WTC11 (cell line): ENCODE results near the gene MRPL51. TPM values are rescaled to one million over a fixed set of nuclear protein-coding genes. Genes with fewer than 3 reads are reported as not detected.

Experiments used
- ATAC-seq: fragments of 200-7000 bp; cut with Tn5 transposase; 2 replicates; pipeline ENCODE4 v1.10.0; 2021; ENCODE audit warnings: mild to moderate bottlenecking, moderate library complexity
- CTCF ChIA-PET: fragments of 300-600 bp; sonication (Branson Sonifier 250); formaldehyde crosslinking; loops from one replicate; lab custom pipeline; 2021; ENCODE audit warnings: antibody characterized with exemption; lab: Charles Lee
- POLR2A ChIA-PET: fragments of 350-600 bp; sonication (Branson Sonifier 250); formaldehyde crosslinking; loops from one replicate; lab custom pipeline; 2021; ENCODE audit warnings: antibody characterized with exemption; lab: Charles Lee
- DNase-seq: peaks from one replicate; pipeline ENCODE4 v3.0.0; 2021; ENCODE audit warnings: low spot score
- H3K27ac Mint-ChIP-seq: 2 replicates; pipeline ENCODE4 v1.8.0; 2021; ENCODE audit warnings: mixed read lengths
- H3K27me3 Mint-ChIP-seq: 2 replicates; pipeline ENCODE4 v1.8.0; 2021; ENCODE audit warnings: low read depth, mild to moderate bottlenecking, moderate library complexity, mixed read lengths
- H3K36me3 Mint-ChIP-seq: 2 replicates; pipeline ENCODE4 v1.8.0; 2021; ENCODE audit warnings: mixed read lengths
- H3K4me1 Mint-ChIP-seq: 2 replicates; pipeline ENCODE4 v1.8.0; 2022; ENCODE audit warnings: mixed read lengths
- H3K4me3 Mint-ChIP-seq: 2 replicates; pipeline ENCODE4 v1.8.0; 2021; ENCODE audit warnings: mild to moderate bottlenecking, moderate library complexity, mixed read lengths
- H3K9me3 Mint-ChIP-seq: 2 replicates; pipeline ENCODE4 v1.8.0; 2021; ENCODE audit warnings: mixed read lengths
- ATF6 ChIP-seq: sonication (generic); formaldehyde crosslinking; IDR thresholded peaks from 2 replicates; pipeline ENCODE4 v1.8.1; 2023; ENCODE audit warnings: mild to moderate bottlenecking, missing genetic modification reagents
- CREM ChIP-seq: sonication (generic); formaldehyde crosslinking; IDR thresholded peaks from 2 replicates; pipeline ENCODE4 v1.8.1; 2022; ENCODE audit warnings: mild to moderate bottlenecking, missing genetic modification reagents, moderate library complexity
- E2F1 ChIP-seq: sonication (generic); formaldehyde crosslinking; IDR thresholded peaks from 2 replicates; pipeline ENCODE4 v1.8.0; 2022; ENCODE audit warnings: mild to moderate bottlenecking, missing genetic modification reagents
- E2F5 ChIP-seq: sonication (generic); formaldehyde crosslinking; IDR thresholded peaks from 2 replicates; pipeline ENCODE4 v1.8.1; 2022; ENCODE audit warnings: mild to moderate bottlenecking, moderate library complexity, missing genetic modification reagents
- ESRRA ChIP-seq: sonication (generic); formaldehyde crosslinking; IDR thresholded peaks from 2 replicates; pipeline ENCODE4 v1.8.1; 2022; ENCODE audit warnings: mild to moderate bottlenecking, missing genetic modification reagents, borderline replicate concordance
- FOXP1 ChIP-seq: sonication (generic); formaldehyde crosslinking; IDR thresholded peaks from 2 replicates; pipeline ENCODE4 v1.8.0; 2022; ENCODE audit warnings: missing genetic modification reagents, mild to moderate bottlenecking, moderate library complexity, borderline replicate concordance
- FOXP4 ChIP-seq: sonication (generic); formaldehyde crosslinking; IDR thresholded peaks from 2 replicates; pipeline ENCODE4 v1.8.0; 2022; ENCODE audit warnings: mild to moderate bottlenecking, missing genetic modification reagents
- GABPB1 ChIP-seq: sonication (generic); formaldehyde crosslinking; IDR thresholded peaks from 2 replicates; pipeline ENCODE4 v1.8.1; 2023; ENCODE audit warnings: mild to moderate bottlenecking, missing genetic modification reagents
- HMGA2 ChIP-seq: fragments of 250-450 bp; sonication (Bioruptor Pico); IDR thresholded peaks from 2 replicates; pipeline ENCODE4 v1.4.0; 2021; ENCODE audit warnings: mild to moderate bottlenecking, moderate library complexity
- HMGXB4 ChIP-seq: sonication (generic); formaldehyde crosslinking; IDR thresholded peaks from 2 replicates; pipeline ENCODE4 v1.8.1; 2023; ENCODE audit warnings: mild to moderate bottlenecking, moderate library complexity, missing genetic modification reagents
- IRF2 ChIP-seq: sonication (generic); formaldehyde crosslinking; IDR thresholded peaks from 2 replicates; pipeline ENCODE4 v1.8.0; 2022; ENCODE audit warnings: low read depth, missing genetic modification reagents, borderline replicate concordance
- MAX ChIP-seq: sonication (generic); formaldehyde crosslinking; IDR thresholded peaks from 2 replicates; pipeline ENCODE4 v1.8.0; 2022; ENCODE audit warnings: mild to moderate bottlenecking, missing genetic modification reagents
- NR2C2 ChIP-seq: sonication (generic); formaldehyde crosslinking; IDR thresholded peaks from 2 replicates; pipeline ENCODE4 v1.8.0; 2022; ENCODE audit warnings: mild to moderate bottlenecking, missing genetic modification reagents
- NR3C1 ChIP-seq: sonication (generic); formaldehyde crosslinking; conservative IDR thresholded peaks from 2 replicates; pipeline ENCODE4 v1.8.1; 2023; ENCODE audit warnings: low read depth, mild to moderate bottlenecking, missing genetic modification reagents
- PRDM15 ChIP-seq: sonication (generic); formaldehyde crosslinking; IDR thresholded peaks from 2 replicates; pipeline ENCODE4 v1.8.0; 2022; ENCODE audit warnings: missing genetic modification reagents
- SOX15 ChIP-seq: fragments of 250-450 bp; sonication (Bioruptor Pico); IDR thresholded peaks from 2 replicates; pipeline ENCODE4 v1.9.0; 2021; ENCODE audit warnings: mild to moderate bottlenecking
- SP1 ChIP-seq: sonication (generic); formaldehyde crosslinking; conservative IDR thresholded peaks from 2 replicates; pipeline ENCODE4 v1.8.1; 2022; ENCODE audit warnings: missing genetic modification reagents
- TEAD1 ChIP-seq: sonication (generic); formaldehyde crosslinking; IDR thresholded peaks from 2 replicates; pipeline ENCODE4 v1.8.0; 2022; ENCODE audit warnings: mild to moderate bottlenecking, missing genetic modification reagents
- TP53 ChIP-seq: sonication (generic); formaldehyde crosslinking; IDR thresholded peaks from 2 replicates; pipeline ENCODE4 v1.8.1; 2023; ENCODE audit warnings: mild to moderate bottlenecking, missing genetic modification reagents
- ZNF416 ChIP-seq: fragments of 250-450 bp; sonication (Bioruptor Pico); IDR thresholded peaks from 2 replicates; pipeline ENCODE4 v1.9.0; 2021; ENCODE audit warnings: mild to moderate bottlenecking, inconsistent platforms
- ZNF671 ChIP-seq: fragments of 250-450 bp; sonication (Bioruptor Pico); IDR thresholded peaks from 2 replicates; pipeline ENCODE4 v1.8.0; 2021; ENCODE audit warnings: mild to moderate bottlenecking
- total RNA-seq: library from RNA; stranded (reverse); gene quantifications from 3 replicates; pipeline ENCODE4 v1.2.3, GENCODE V29; 2021

MRPL51 gene
- total RNA-seq, 1 experiment from 2014 or later, result 290 TPM

GRCh38 chr12:6470375-6471163, 22.5 kb downstream of the MRPL51 start, which contains the start of gene VAMP1:
VAMP1 (minus strand) TSS chr12:6470677; CDS start chr12:6470531, 146 bp downstream.
- ChIA-PET CTCF (interaction anchor here (0.6 to 2.7 kb wide), 24 partner anchors 14 to 413 kb away, joined by 3 to 22 read pairs (median 4); partner anchors contain the start of genes MRPL51 and TAPBPL), POLR2A (interaction anchor here (0.6 to 2.4 kb wide), 26 partner anchors 9 to 413 kb away, joined by 3 to 18 read pairs (median 4); partner anchors contain the start of genes GAPDH, LTBR, MRPL51 and SCNN1A)
- ATAC-seq (peak; percentile 96), DNase-seq (peak; percentile 99)
- peak within 1 kb of the TSS; percentile 68 for H3K4me3 Mint-ChIP-seq
- H3K36me3 Mint-ChIP-seq, result peaks cover 19% of the 10 kb centered on the region
- H3K27me3 Mint-ChIP-seq, result peaks cover 18% of the 10 kb centered on the region
- H3K4me1 Mint-ChIP-seq, result peaks cover 20% of the 10 kb centered on the region
- peaks cover 5% of the 10 kb centered on the region; the same call in 1 of the 2 replicates for H3K9me3 Mint-ChIP-seq
- H3K27ac Mint-ChIP-seq, result peak within 1 kb of the TSS; percentile 93
- TF ChIP-seq E2F1 (no peak), MAX (CRISPR knock-in tag) (peak; percentile 77), IRF2 (CRISPR knock-in tag) (no peak), HMGXB4 (CRISPR knock-in tag) (peak; percentile 75; the same call in 1 of the 2 replicates), E2F5 (peak; percentile 71), SP1 (CRISPR knock-in tag) (peak; percentile 94), CREM (peak; percentile 58), NR2C2 (CRISPR knock-in tag) (no peak), GABPB1 (peak; percentile 79), TEAD1 (CRISPR knock-in tag) (peak; percentile 45; the same call in 1 of the 2 replicates), ZNF671 (no peak), ESRRA (no peak), TP53 (CRISPR knock-in tag) (peak; percentile 65; the same call in 1 of the 2 replicates), HMGA2 (0 out of 2 replicates have a peak, but pooled peaks have one; percentile 13), NR3C1 (CRISPR knock-in tag) (0 out of 2 replicates have a peak, but pooled peaks have one; percentile 63), PRDM15 (CRISPR knock-in tag) (no peak), ATF6 (CRISPR knock-in tag) (no peak), SOX15 (CRISPR knock-in tag) (no peak), FOXP4 (CRISPR knock-in tag) (0 out of 2 replicates have a peak, but pooled peaks have one; percentile 7), ZNF416 (CRISPR knock-in tag) (0 out of 2 replicates have a peak, but pooled peaks have one; percentile 36), FOXP1 (CRISPR knock-in tag) (peak; percentile 72)
